Upper lobe of right lung (tissue), 1 donor: ENCODE measurements around the gene DCD. TPM values are rescaled to one million over a fixed set of nuclear protein-coding genes. Genes with fewer than 3 reads are reported as not detected.
"Not testable (repeated sequence)": the region's sequence is repeated elsewhere in the genome, so short reads cannot be mapped to it uniquely, and the experiment has no call there.

Experiments
- ATAC-seq: fragments of 200-7000 bp; cut with Tn5 transposase; one replicate; pipeline ENCODE4 v1.9.1; 2020; ENCODE audit warnings: mild to moderate bottlenecking, moderate library complexity
- DNase-seq: peaks from one replicate; pipeline ENCODE4 v3.0.0-alpha.2; 2020
- H3K27ac ChIP-seq: fragments of 200-600 bp; one replicate; pipeline ENCODE4 v1.8.0; 2022
- H3K27me3 ChIP-seq: fragments of 200-600 bp; one replicate; pipeline ENCODE4 v1.8.0; 2022; ENCODE audit warnings: mild to moderate bottlenecking
- H3K36me3 ChIP-seq: fragments of 200-600 bp; one replicate; pipeline ENCODE4 v1.8.0; 2022
- H3K4me1 ChIP-seq: fragments of 200-600 bp; one replicate; pipeline ENCODE4 v1.8.0; 2022
- H3K4me3 ChIP-seq: fragments of 200-600 bp; one replicate; pipeline ENCODE4 v1.8.0; 2022; ENCODE audit warnings: mild to moderate bottlenecking
- H3K9me3 ChIP-seq: fragments of 200-600 bp; one replicate; pipeline ENCODE4 v1.8.0; 2022
- intact Hi-C: fragments of 100-400 bp; cut with DNase I; formaldehyde crosslinking; loops from one replicate; pipeline ENCODE4 v1.11.0; 2022
- total RNA-seq: library from RNA; stranded (reverse); fragmentation: NEBNext Ultra II Directional; extraction: Animal tissue kit (Norgen Biotek cat#: 25700); gene quantifications from one replicate; pipeline ENCODE4 v1.2.1, GENCODE V29; 2021
- TF ChIP-seq, protein P1 (sequence below): fragments of 200-600 bp; IDR thresholded peaks from one replicate; pipeline ENCODE4 v1.8.0; 2022; ENCODE audit warnings: antibody characterized with exemption
- donor health status: DM: no; HTN: yes; CAD: no; lungs with severe emphysema.

DCD gene
- total RNA-seq, 1 donor from 2014 or later = not detected

- intact Hi-C loops = no loop called here
- no peaks in the 10 kb centered on the region for H3K4me1 ChIP-seq
- H3K9me3 ChIP-seq = no peaks in the 10 kb centered on the region
- no peak for ATAC-seq
- no peak for DNase-seq
- no peak overlapping the region for H3K4me3 ChIP-seq
- H3K27me3 ChIP-seq = peaks cover 8% of the 10 kb centered on the region
- TF ChIP-seq, protein P1, sequence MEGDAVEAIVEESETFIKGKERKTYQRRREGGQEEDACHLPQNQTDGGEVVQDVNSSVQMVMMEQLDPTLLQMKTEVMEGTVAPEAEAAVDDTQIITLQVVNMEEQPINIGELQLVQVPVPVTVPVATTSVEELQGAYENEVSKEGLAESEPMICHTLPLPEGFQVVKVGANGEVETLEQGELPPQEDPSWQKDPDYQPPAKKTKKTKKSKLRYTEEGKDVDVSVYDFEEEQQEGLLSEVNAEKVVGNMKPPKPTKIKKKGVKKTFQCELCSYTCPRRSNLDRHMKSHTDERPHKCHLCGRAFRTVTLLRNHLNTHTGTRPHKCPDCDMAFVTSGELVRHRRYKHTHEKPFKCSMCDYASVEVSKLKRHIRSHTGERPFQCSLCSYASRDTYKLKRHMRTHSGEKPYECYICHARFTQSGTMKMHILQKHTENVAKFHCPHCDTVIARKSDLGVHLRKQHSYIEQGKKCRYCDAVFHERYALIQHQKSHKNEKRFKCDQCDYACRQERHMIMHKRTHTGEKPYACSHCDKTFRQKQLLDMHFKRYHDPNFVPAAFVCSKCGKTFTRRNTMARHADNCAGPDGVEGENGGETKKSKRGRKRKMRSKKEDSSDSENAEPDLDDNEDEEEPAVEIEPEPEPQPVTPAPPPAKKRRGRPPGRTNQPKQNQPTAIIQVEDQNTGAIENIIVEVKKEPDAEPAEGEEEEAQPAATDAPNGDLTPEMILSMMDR = no peak
- no peak overlapping the region for H3K27ac ChIP-seq
- H3K36me3 ChIP-seq = no peaks in the 10 kb centered on the region
Measured at GRCh38 chr12:54641089-54641488, 7.1 kb downstream of the DCD start.

- DNase-seq, intact Hi-C loops, H3K27me3 ChIP-seq: not testable (repeated sequence)
Measured at GRCh38 chr12:54639112-54639511, 9.1 kb downstream of the DCD start.

GRCh38 chr12:54634795-54635194 is 13.4 kb downstream of the DCD start, which contains the start of gene LACRT:
Gene LACRT, minus strand, starts transcription at chr12:54634895. Its CDS starts 54 bp downstream, at chr12:54634841.
- Histone ChIP-seq H3K27ac (no peak within 1 kb of the TSS), H3K9me3 (no peaks in the 10 kb centered on the region)
- ATAC-seq = no peak

More at GRCh38 chr12:54639112-54639511, 9.1 kb downstream of the DCD start:
- H3K27ac ChIP-seq, H3K36me3 ChIP-seq, H3K9me3 ChIP-seq, H3K4me3 ChIP-seq, ATAC-seq, H3K4me1 ChIP-seq: not testable (repeated sequence)

GRCh38 chr12:54631988-54632728 is 16.0 kb downstream of the DCD start:
- Histone ChIP-seq H3K27ac (no peak overlapping the region), H3K36me3 (no peaks in the 10 kb centered on the region), H3K4me3 (no peak overlapping the region), H3K4me1 (no peaks in the 10 kb centered on the region), H3K9me3 (no peaks in the 10 kb centered on the region), H3K27me3 (no peaks in the 10 kb centered on the region)
- intact Hi-C loops = no loop called here
- ATAC-seq (no peak), DNase-seq (no peak)
- TF ChIP-seq, protein P1 = no peak

More at GRCh38 chr12:54634795-54635194, 13.4 kb downstream of the DCD start, which contains the start of gene LACRT:
- Histone ChIP-seq H3K36me3 (no peaks in the 10 kb centered on the region), H3K4me1 (no peaks in the 10 kb centered on the region), H3K4me3 (no peak within 1 kb of the TSS), H3K27me3 (no peaks in the 10 kb centered on the region)
- no peak for DNase-seq
- intact Hi-C loops = no loop called here
- TF ChIP-seq, protein P1 = no peak

GRCh38 chr12:54631551-54631950 is 16.6 kb downstream of the DCD start:
- H3K36me3 ChIP-seq = no peaks in the 10 kb centered on the region
- no peak overlapping the region for H3K27ac ChIP-seq
- DNase-seq = no peak
- TF ChIP-seq, protein P1 = no peak
- no peak overlapping the region for H3K4me3 ChIP-seq
- no peaks in the 10 kb centered on the region for H3K27me3 ChIP-seq
- no peak for ATAC-seq
- no peaks in the 10 kb centered on the region for H3K9me3 ChIP-seq
- no peaks in the 10 kb centered on the region for H3K4me1 ChIP-seq
- intact Hi-C loops = no loop called here

DNA sequence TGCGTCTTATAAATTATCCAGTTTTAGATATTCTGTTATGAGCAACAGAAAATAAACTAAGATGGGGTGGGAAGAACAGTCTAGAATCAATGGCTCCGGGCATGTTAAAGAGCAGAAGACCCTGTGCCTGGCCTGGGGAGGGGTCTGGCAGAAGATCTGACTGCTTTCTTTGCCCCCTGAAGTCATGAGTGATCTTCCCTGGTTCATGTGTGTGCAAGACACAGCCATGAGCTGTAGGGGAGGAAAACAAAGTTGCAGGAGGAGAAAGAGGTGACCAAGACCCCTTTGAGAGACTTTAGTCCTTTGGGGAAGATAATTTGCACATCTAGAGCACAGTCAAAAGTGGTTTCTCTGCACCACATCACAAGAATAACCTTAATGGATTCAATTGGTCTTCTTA is 18.2 kb downstream of the DCD start:
- H3K9me3 ChIP-seq = no peaks in the 10 kb centered on the region
- ATAC-seq (no peak), DNase-seq (no peak)
- no peak overlapping the region for H3K27ac ChIP-seq
- no peaks in the 10 kb centered on the region for H3K4me1 ChIP-seq
- TF ChIP-seq, protein P1 = no peak
- intact Hi-C loops = no loop called here
- no peaks in the 10 kb centered on the region for H3K36me3 ChIP-seq
- H3K27me3 ChIP-seq = peaks cover 3% of the 10 kb centered on the region
- no peak overlapping the region for H3K4me3 ChIP-seq
